ENCODE data around the gene AHNAK2. TPM values are rescaled to one million over a fixed set of nuclear protein-coding genes. Genes with fewer than 3 reads are reported as not detected.

Gene AHNAK2
- total and polyA plus RNA-seq, 5 experiments from 2014 or later, result not detected

GRCh38 chr14:104980611-104981531 lies 2.7 kb upstream of the AHNAK2 start:
- POLR2A ChIA-PET, result interaction anchor here (0.5 kb wide), 1 partner anchor 65 kb away, joined by 6 read pairs; no protein-coding TSS in a partner anchor
- Mint-ChIP-seq H3K27me3 (peaks cover 5 to 24% (median 9%) of the 10 kb centered on the region in 5 donors), H3K4me1 (peaks cover 10 to 20% (median 17%) of the 10 kb centered on the region in 4 donors), H3K27ac (no peak overlapping the region), H3K36me3 (peaks cover 0 to 2% (median 2%) of the 10 kb centered on the region in 3 donors), H3K4me3 (peak overlapping the region in 1 of 10 donors; percentile 38), H3K9me3 (no peaks in the 10 kb centered on the region)
- ATAC-seq (no peak), DNase-seq (no peak)

GRCh38 chr14:104979758-104980610 lies 1.8 kb upstream of the AHNAK2 start:
- peak overlapping the region in 9 of 10 donors; percentile 0 to 57 (median 5) for H3K4me3 Mint-ChIP-seq

GRCh38 chr14:104978746-104979691 lies 845 bp upstream of the AHNAK2 start:
- ATAC-seq, result peak in 1 of 2 donors; percentile 12
- peak overlapping the region in 5 of 10 donors; percentile 30 to 66 (median 49) for H3K27ac Mint-ChIP-seq
- H3K4me3 Mint-ChIP-seq, result peak overlapping the region; percentile 5 to 58 (median 42)
- H3K9me3 Mint-ChIP-seq, result no peaks in the 10 kb centered on the region
- peaks cover 5 to 32% (median 13%) of the 10 kb centered on the region in 5 donors for H3K27me3 Mint-ChIP-seq
- POLR2A ChIA-PET, result interaction anchor here (0.6 to 1.0 kb wide), 2 partner anchors 42 to 66 kb away, joined by 3 read pairs; partner anchors contain the start of gene CDCA4
- DNase-seq, result peak in 1 of 10 donors; percentile 60
- H3K36me3 Mint-ChIP-seq, result peaks cover 0 to 2% (median 2%) of the 10 kb centered on the region in 3 donors
- H3K4me1 Mint-ChIP-seq, result peaks cover 9 to 25% (median 16%) of the 10 kb centered on the region in 4 donors

More at GRCh38 chr14:104979758-104980610, 1.8 kb upstream of the AHNAK2 start:
- H3K27me3 Mint-ChIP-seq, result peaks cover 5 to 29% (median 13%) of the 10 kb centered on the region in 5 donors
- peaks cover 12 to 25% (median 20%) of the 10 kb centered on the region in 4 donors for H3K4me1 Mint-ChIP-seq
- DNase-seq (peak in 1 of 10 donors; percentile 16), ATAC-seq (no peak)
- H3K9me3 Mint-ChIP-seq, result no peaks in the 10 kb centered on the region
- H3K27ac Mint-ChIP-seq, result peak overlapping the region in 4 of 10 donors; percentile 13 to 56 (median 40)
- peaks cover 0 to 2% (median 2%) of the 10 kb centered on the region in 3 donors for H3K36me3 Mint-ChIP-seq
- POLR2A ChIA-PET, result interaction anchor here (0.6 to 1.0 kb wide), 2 partner anchors 41 to 65 kb away, joined by 3 read pairs; partner anchors contain the start of gene CDCA4

- Mint-ChIP-seq H3K4me1 (peaks cover 7 to 25% (median 16%) of the 10 kb centered on the region in 4 donors), H3K9me3 (no peaks in the 10 kb centered on the region), H3K27ac (no peak overlapping the region), H3K27me3 (peaks cover 5 to 32% (median 13%) of the 10 kb centered on the region in 5 donors), H3K4me3 (peak overlapping the region; percentile 24 to 90 (median 76)), H3K36me3 (peaks cover 0 to 2% (median 2%) of the 10 kb centered on the region in 3 donors)
- POLR2A ChIA-PET, result interaction anchor here (1.3 to 2.9 kb wide), 2 partner anchors 44 to 69 kb away, joined by 7 to 19 read pairs; partner anchors contain the start of gene CDCA4
- ATAC-seq (no peak), DNase-seq (peak in 1 of 10 donors; percentile 64)
These were observed 1.0 kb downstream of the AHNAK2 start for GRCh38 chr14:104977008-104977680.

GRCh38 chr14:104976198-104977007 lies 1.8 kb downstream of the AHNAK2 start:
- Mint-ChIP-seq H3K4me3 (peak overlapping the region; percentile 31 to 88 (median 75)), H3K9me3 (no peaks in the 10 kb centered on the region), H3K27me3 (peaks cover 5 to 35% (median 16%) of the 10 kb centered on the region in 5 donors), H3K27ac (peak overlapping the region in 5 of 10 donors; percentile 42 to 91 (median 71)), H3K36me3 (peaks cover 0 to 2% (median 2%) of the 10 kb centered on the region in 3 donors), H3K4me1 (peaks cover 7 to 25% (median 16%) of the 10 kb centered on the region in 4 donors)
- ATAC-seq (peak; percentile 85 to 86), DNase-seq (peak; percentile 70 to 90 (median 84))
- POLR2A ChIA-PET, result interaction anchor here (1.2 to 2.9 kb wide), 4 partner anchors 8 to 69 kb away, joined by 3 to 19 read pairs (median 8); partner anchors contain the start of genes CDCA4 and CLBA1

- POLR2A ChIA-PET, result interaction anchor here (0.8 to 2.9 kb wide), 4 partner anchors 9 to 70 kb away, joined by 3 to 19 read pairs (median 6); partner anchors contain the start of genes CDCA4 and CLBA1
- peak overlapping the region in 3 of 10 donors; percentile 42 to 91 (median 50) for H3K27ac Mint-ChIP-seq
- peaks cover 5 to 37% (median 17%) of the 10 kb centered on the region in 5 donors for H3K27me3 Mint-ChIP-seq
- DNase-seq (peak in 1 of 10 donors; percentile 55), ATAC-seq (peak; percentile 16 to 24)
- H3K9me3 Mint-ChIP-seq, result no peaks in the 10 kb centered on the region
- peak overlapping the region in 3 of 10 donors; percentile 67 to 88 (median 70) for H3K4me3 Mint-ChIP-seq
- H3K4me1 Mint-ChIP-seq, result peaks cover 7 to 25% (median 16%) of the 10 kb centered on the region in 4 donors
- peaks cover 0 to 2% (median 2%) of the 10 kb centered on the region in 3 donors for H3K36me3 Mint-ChIP-seq
These were observed 2.5 kb downstream of the AHNAK2 start for GRCh38 chr14:104975481-104976197.

GRCh38 chr14:104974665-104975390 lies 3.3 kb downstream of the AHNAK2 start:
- Mint-ChIP-seq H3K36me3 (peaks cover 0 to 2% (median 2%) of the 10 kb centered on the region in 3 donors), H3K27me3 (peaks cover 4 to 37% (median 17%) of the 10 kb centered on the region in 5 donors), H3K4me3 (no peak overlapping the region), H3K9me3 (no peaks in the 10 kb centered on the region), H3K27ac (peak overlapping the region in 1 of 10 donors; percentile 7), H3K4me1 (peaks cover 7 to 25% (median 16%) of the 10 kb centered on the region in 4 donors)
- ATAC-seq (no peak), DNase-seq (peak in 1 of 10 donors; percentile 57)
- POLR2A ChIA-PET, result interaction anchor here (0.8 to 2.9 kb wide), 4 partner anchors 10 to 71 kb away, joined by 3 to 19 read pairs (median 8); partner anchors contain the start of genes CDCA4 and CLBA1

GRCh38 chr14:104974146-104974541 lies 4.0 kb downstream of the AHNAK2 start:
- Mint-ChIP-seq H3K4me3 (no peak overlapping the region), H3K36me3 (peaks cover 0 to 2% (median 2%) of the 10 kb centered on the region in 3 donors), H3K27ac (peak overlapping the region in 2 of 10 donors; percentile 7 to 46), H3K4me1 (peaks cover 7 to 25% (median 14%) of the 10 kb centered on the region in 4 donors), H3K9me3 (no peaks in the 10 kb centered on the region), H3K27me3 (peaks cover 2 to 38% (median 19%) of the 10 kb centered on the region in 5 donors)
- DNase-seq (peak in 1 of 10 donors; percentile 50), ATAC-seq (no peak)
- POLR2A ChIA-PET, result interaction anchor here (1.0 to 2.1 kb wide), 3 partner anchors 11 to 74 kb away, joined by 3 to 10 read pairs (median 5); partner anchors contain the start of gene CLBA1

Data from naive thymus-derived CD8-positive, alpha-beta T cell (primary cell).